HCT116 (cell line): ENCODE results near the gene AFAP1L2.

Experiments
- CTCF ChIP-seq, 3 experiments: fragments of 200-600 bp in 1 of 3; sonication (generic) in 1 of 3; IDR thresholded peaks in 2 of 3; conservative IDR thresholded peaks in 1 of 3; 2 replicates each; pipeline ENCODE4 v1.5.1; 2012 to 2017; ENCODE audit warnings: low read depth in 2 of 3, low read length in 2 of 3, antibody characterized with exemption in 1 of 3, borderline replicate concordance in 1 of 3, control low read depth in 1 of 3, mild to moderate bottlenecking in 1 of 3, mixed read lengths in 1 of 3, mixed run types in 1 of 3, moderate library complexity in 1 of 3; ENCODE audit not compliant: insufficient read depth in 1 of 3
- EZH2 ChIP-seq: fragments of 200-600 bp; sonication (generic); IDR thresholded peaks from 2 replicates; pipeline ENCODE4 v1.6.1; 2017; ENCODE audit warnings: antibody characterized with exemption, mixed run types
- RAD21 ChIP-seq: IDR thresholded peaks from 2 replicates; pipeline ENCODE4 v1.6.1; 2012; ENCODE audit warnings: low read depth, mild to moderate bottlenecking
- SRF ChIP-seq: IDR thresholded peaks from 2 replicates; pipeline ENCODE4 v1.6.1; 2012; ENCODE audit warnings: low read depth

- no peak for TF ChIP-seq CTCF (IDR thresholded peaks at IDR 0.05 in 2 of 3, conservative IDR thresholded peaks at IDR 0.05 in 1 of 3; ENCODE audit: borderline replicate concordance in 1 of 3, insufficient read depth in 1 of 3, low read depth in 2 of 3, low read length in 2 of 3)
- no peak for TF ChIP-seq RAD21
- no peak for TF ChIP-seq EZH2
- no peak for TF ChIP-seq SRF
Observed at GRCh38 chr10:114442091-114442630, 37.9 kb upstream of the AFAP1L2 start.
